ENCODE data around the gene MRPL58. TPM values are rescaled to one million over a fixed set of nuclear protein-coding genes. Genes with fewer than 3 reads are reported as not detected.
"Not testable (repeated sequence)": the region's sequence is repeated elsewhere in the genome, so short reads cannot be mapped to it uniquely, and the experiment has no call there.

The MRPL58 gene
- total RNA-seq, 1 donor from 2014 or later: 23.8 TPM

GRCh38 chr17:74981318-74981978 is 31.0 kb upstream of the MRPL58 start:
- peak; percentile 14 for DNase-seq (ENCODE audit: low read depth)
- H3K27ac ChIP-seq (ENCODE audit: low read depth, low read length): peak overlapping the region; percentile 37
- H3K36me3 Mint-ChIP-seq (ENCODE audit: low read depth, unreplicated experiment): no peaks in the 10 kb centered on the region
- H3K9ac ChIP-seq (ENCODE audit: low read length): peak overlapping the region; percentile 83
- TF ChIP-seq CTCF (IDR thresholded peaks at IDR 0.05; ENCODE audit: insufficient read depth, low read depth, low read length) (no peak), EZH2 (IDR thresholded peaks at IDR 0.05; ENCODE audit: insufficient read depth, low read length) (no peak)
- peak overlapping the region; percentile 98 for H2AFZ ChIP-seq (ENCODE audit: low read depth, low read length)
- peaks cover 5% of the 10 kb centered on the region for H3K4me1 Mint-ChIP-seq (ENCODE audit: low read depth, unreplicated experiment)
- H3K79me2 ChIP-seq (ENCODE audit: insufficient read depth, low read length): no peaks in the 10 kb centered on the region
- H3K4me3 ChIP-seq (ENCODE audit: insufficient read depth, low read depth, low read length): peak overlapping the region; percentile 72
- no peaks in the 10 kb centered on the region for H3K9me3 ChIP-seq (ENCODE audit: insufficient read depth, low read depth, low read length)
- FAIRE-seq: no peak
- no peaks in the 10 kb centered on the region for H4K20me1 ChIP-seq (ENCODE audit: insufficient read depth, low read length)
- H3K27ac Mint-ChIP-seq (ENCODE audit: unreplicated experiment): peak overlapping the region; percentile 98
- no peaks in the 10 kb centered on the region for H3K9me3 Mint-ChIP-seq (ENCODE audit: unreplicated experiment)
- no peaks in the 10 kb centered on the region for H3K27me3 ChIP-seq (ENCODE audit: insufficient read depth, low read length)
- peaks cover 14% of the 10 kb centered on the region for H3K4me1 ChIP-seq (ENCODE audit: insufficient read depth, low read length)
- H3K4me2 ChIP-seq (ENCODE audit: low read length): peak overlapping the region; percentile 95
- H3K4me3 Mint-ChIP-seq (ENCODE audit: unreplicated experiment): peak overlapping the region; percentile 92
- peaks cover 8% of the 10 kb centered on the region for H3K27me3 Mint-ChIP-seq (ENCODE audit: low read depth, unreplicated experiment)
- no peaks in the 10 kb centered on the region for H3K36me3 ChIP-seq (ENCODE audit: insufficient read depth, low read length)

GRCh38 chr17:74981979-74982662 is 30.3 kb upstream of the MRPL58 start:
- H3K9me3 ChIP-seq (ENCODE audit: insufficient read depth, low read depth, low read length): no peaks in the 10 kb centered on the region
- no peak for TF ChIP-seq CTCF (IDR thresholded peaks at IDR 0.05; ENCODE audit: insufficient read depth, low read depth, low read length)
- peak overlapping the region; percentile 95 for H3K4me2 ChIP-seq (ENCODE audit: low read length)
- Mint-ChIP-seq H3K4me1 (ENCODE audit: low read depth, unreplicated experiment) (peaks cover 6% of the 10 kb centered on the region), H3K9me3 (ENCODE audit: unreplicated experiment) (no peaks in the 10 kb centered on the region), H3K36me3 (ENCODE audit: low read depth, unreplicated experiment) (no peaks in the 10 kb centered on the region), H3K27ac (ENCODE audit: unreplicated experiment) (peak overlapping the region; percentile 98), H3K4me3 (ENCODE audit: unreplicated experiment) (peak overlapping the region; percentile 92), H3K27me3 (ENCODE audit: low read depth, unreplicated experiment) (peaks cover 8% of the 10 kb centered on the region)
- peak overlapping the region; percentile 37 for H3K27ac ChIP-seq (ENCODE audit: low read depth, low read length)
- H3K79me2 ChIP-seq (ENCODE audit: insufficient read depth, low read length): no peaks in the 10 kb centered on the region
- peak overlapping the region; percentile 72 for H3K4me3 ChIP-seq (ENCODE audit: insufficient read depth, low read depth, low read length)
- H3K4me1 ChIP-seq (ENCODE audit: insufficient read depth, low read length): peaks cover 16% of the 10 kb centered on the region
- DNase-seq (ENCODE audit: low read depth) (no peak), FAIRE-seq (no peak)
- no peaks in the 10 kb centered on the region for H3K36me3 ChIP-seq (ENCODE audit: insufficient read depth, low read length)
- peak overlapping the region; percentile 98 for H2AFZ ChIP-seq (ENCODE audit: low read depth, low read length)
- H3K27me3 ChIP-seq (ENCODE audit: insufficient read depth, low read length): no peaks in the 10 kb centered on the region
- no peaks in the 10 kb centered on the region for H4K20me1 ChIP-seq (ENCODE audit: insufficient read depth, low read length)
- peak overlapping the region; percentile 83 for H3K9ac ChIP-seq (ENCODE audit: low read length)

GRCh38 chr17:74982663-74983313 is 29.7 kb upstream of the MRPL58 start:
- FAIRE-seq: not testable (repeated sequence)

More at GRCh38 chr17:74982663-74983313, 29.7 kb upstream of the MRPL58 start:
- not testable (repeated sequence) for H3K27me3 ChIP-seq (ENCODE audit: insufficient read depth, low read length); H3K36me3 Mint-ChIP-seq (ENCODE audit: low read depth, unreplicated experiment); H3K36me3 ChIP-seq (ENCODE audit: insufficient read depth, low read length); H3K27ac ChIP-seq (ENCODE audit: low read depth, low read length); H3K27me3 Mint-ChIP-seq (ENCODE audit: low read depth, unreplicated experiment); H3K4me1 Mint-ChIP-seq (ENCODE audit: low read depth, unreplicated experiment); DNase-seq (ENCODE audit: low read depth); H4K20me1 ChIP-seq (ENCODE audit: insufficient read depth, low read length); H3K9me3 ChIP-seq (ENCODE audit: insufficient read depth, low read depth, low read length); H3K9me3 Mint-ChIP-seq (ENCODE audit: unreplicated experiment); H3K79me2 ChIP-seq (ENCODE audit: insufficient read depth, low read length)
- peak overlapping the region; percentile 86 for H3K27ac Mint-ChIP-seq (ENCODE audit: unreplicated experiment)
- Histone ChIP-seq H2AFZ (ENCODE audit: low read depth, low read length) (peak overlapping the region; percentile 98), H3K4me2 (ENCODE audit: low read length) (peak overlapping the region; percentile 95), H3K9ac (ENCODE audit: low read length) (peak overlapping the region; percentile 83), H3K4me1 (ENCODE audit: insufficient read depth, low read length) (peaks cover 17% of the 10 kb centered on the region), H3K4me3 (ENCODE audit: insufficient read depth, low read depth, low read length) (peak overlapping the region; percentile 72)
- peak overlapping the region; percentile 88 for H3K4me3 Mint-ChIP-seq (ENCODE audit: unreplicated experiment)

Data from astrocyte (in vitro differentiated cells and primary cell).